ENCODE measurements around the gene FNBP1L. TPM values are rescaled to one million over a fixed set of nuclear protein-coding genes. Genes with fewer than 3 reads are reported as not detected.

Gene FNBP1L
- polyA plus RNA-seq, 3 donors = 101 to 122 (median 118) TPM

DNA sequence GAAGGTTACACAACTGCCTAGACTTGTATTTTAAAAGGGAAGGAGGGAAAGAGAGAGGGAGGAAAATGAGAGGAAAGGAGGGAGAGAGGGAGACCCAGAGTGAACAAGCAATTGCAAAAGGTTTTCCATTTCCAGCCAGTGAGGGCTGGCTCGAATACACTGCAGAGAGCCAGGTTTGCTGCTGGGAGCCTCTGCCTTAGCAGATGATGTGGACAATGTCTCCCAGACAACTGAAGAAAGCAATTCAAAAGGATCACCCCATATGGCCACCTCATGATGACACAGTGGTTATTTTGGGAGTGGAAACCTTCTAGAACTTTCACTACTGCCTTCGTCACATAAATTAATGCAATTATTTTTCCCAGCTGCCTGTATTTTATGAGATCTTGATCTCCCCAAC lies 147.3 kb downstream of the FNBP1L start:
- no peak for DNase-seq (ENCODE audit: extremely low read depth in 1 of 11, low read depth in 9 of 11, low spot score in 4 of 11)

- no peak for DNase-seq (ENCODE audit: extremely low read depth in 1 of 11, low read depth in 9 of 11, low spot score in 4 of 11)
These were observed 147.8 kb downstream of the FNBP1L start for GRCh38 chr1:93595743-93596142.

DNA sequence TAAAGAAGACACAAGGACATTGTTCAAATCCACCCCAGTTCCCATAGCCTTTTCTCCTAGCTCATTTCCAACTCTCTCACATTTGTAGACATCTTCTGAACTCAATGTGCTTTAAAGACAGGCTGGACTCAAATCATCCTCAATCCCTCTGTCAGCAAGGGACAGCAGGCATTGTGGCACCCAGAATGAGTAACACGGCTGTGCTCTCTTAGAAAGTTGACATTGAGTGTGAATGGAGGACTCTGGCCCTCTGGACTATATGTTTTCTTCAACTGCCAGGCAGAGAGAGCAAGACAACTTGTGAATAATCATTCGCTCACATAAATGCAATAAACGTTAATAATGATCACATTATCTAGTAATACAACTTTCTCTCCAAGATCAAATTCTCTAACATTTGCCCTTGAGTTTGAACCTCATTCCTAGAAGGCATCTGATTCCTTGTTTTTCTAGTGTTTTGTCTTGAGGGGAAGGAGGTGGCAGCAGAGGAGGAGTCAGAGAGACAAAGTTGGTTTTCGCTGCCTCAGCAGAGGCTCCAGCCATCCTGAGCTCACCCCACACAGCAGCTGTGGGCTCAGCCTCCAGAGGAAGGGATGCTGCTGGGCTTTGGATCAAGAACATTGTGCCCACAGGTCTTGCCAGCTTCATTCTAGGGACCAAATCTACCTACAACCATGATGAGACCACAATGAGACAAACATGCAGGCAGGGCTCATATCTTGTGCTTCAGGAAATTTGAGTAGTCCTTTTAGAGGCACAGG lies 148.6 kb downstream of the FNBP1L start:
- no peak for DNase-seq (ENCODE audit: extremely low read depth in 1 of 11, low read depth in 9 of 11, low spot score in 4 of 11)

DNA sequence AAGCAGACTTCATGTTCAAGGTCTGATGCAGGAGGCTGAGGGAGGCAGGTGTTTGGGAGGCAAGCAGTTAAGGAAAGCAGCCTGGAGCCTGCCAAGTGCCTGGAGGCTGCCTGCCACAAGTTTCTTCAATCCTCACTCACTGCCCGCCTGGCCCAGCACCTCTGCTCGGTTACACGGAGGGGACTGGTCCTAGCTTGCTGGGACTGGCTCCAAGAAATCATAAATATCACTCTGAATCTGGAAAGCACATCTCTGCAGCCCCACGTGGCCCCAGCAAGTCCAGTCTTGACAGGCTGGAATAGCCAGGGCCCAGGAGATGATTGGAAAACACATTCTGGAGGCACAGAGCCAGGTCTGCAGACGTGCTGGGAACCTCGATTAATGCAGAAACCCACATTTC lies 149.8 kb downstream of the FNBP1L start:
- DNase-seq (ENCODE audit: extremely low read depth in 1 of 11, low read depth in 9 of 11, low spot score in 4 of 11) = peak in 1 of 11 donors; percentile 47

- DNase-seq (ENCODE audit: extremely low read depth in 1 of 11, low read depth in 9 of 11, low spot score in 4 of 11) = no peak
These were observed 150.5 kb downstream of the FNBP1L start for GRCh38 chr1:93598396-93598795.

GRCh38 chr1:93598861-93599439 lies 151.0 kb downstream of the FNBP1L start:
- DNase-seq (ENCODE audit: extremely low read depth in 1 of 11, low read depth in 9 of 11, low spot score in 4 of 11) = no peak

- DNase-seq (ENCODE audit: extremely low read depth in 1 of 11, low read depth in 9 of 11, low spot score in 4 of 11) = no peak
These were observed 151.6 kb downstream of the FNBP1L start for GRCh38 chr1:93599479-93599878.

GRCh38 chr1:93600663-93601062 lies 152.7 kb downstream of the FNBP1L start:
- no peak for DNase-seq (ENCODE audit: extremely low read depth in 1 of 11, low read depth in 9 of 11, low spot score in 4 of 11)

DNA sequence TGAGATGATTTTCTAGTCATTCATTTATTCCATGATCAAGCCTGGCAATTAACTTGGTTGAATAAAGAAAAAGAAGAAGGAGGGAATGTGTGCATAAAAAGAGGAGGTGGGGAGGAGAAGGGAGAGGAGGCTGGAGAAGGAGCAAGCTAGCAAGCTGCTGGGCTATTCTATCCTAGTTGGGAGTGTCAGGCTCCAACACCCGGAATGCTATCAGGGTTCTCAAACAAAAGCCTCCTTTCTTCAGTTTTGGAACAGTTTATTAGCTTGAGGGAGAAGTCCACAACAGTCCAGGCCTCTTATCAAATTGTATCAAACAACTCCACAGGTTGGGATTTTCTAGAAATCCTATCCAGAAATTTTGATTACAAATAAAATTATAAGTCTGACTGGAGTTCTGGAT lies 153.8 kb downstream of the FNBP1L start:
- no peak for DNase-seq (ENCODE audit: extremely low read depth in 1 of 11, low read depth in 9 of 11, low spot score in 4 of 11)

DNA sequence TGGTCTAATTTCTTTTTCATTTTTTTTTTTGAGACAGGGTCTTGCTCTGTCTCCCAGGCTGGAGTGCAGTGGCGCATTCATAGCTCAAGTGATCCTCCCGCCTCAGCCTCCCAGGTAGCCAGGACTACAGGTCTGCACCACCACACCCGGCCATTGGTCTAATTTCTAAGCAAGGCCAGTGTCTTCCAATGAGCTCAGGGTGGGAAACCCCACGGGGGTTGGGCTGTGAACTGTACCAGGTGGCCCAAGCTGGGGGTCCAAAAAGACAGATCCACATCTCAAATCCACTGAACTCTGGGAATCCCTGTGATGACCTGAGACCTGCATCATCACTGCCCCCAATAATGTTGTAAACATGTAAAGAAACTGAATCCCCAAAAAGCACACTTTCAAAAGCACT lies 154.2 kb downstream of the FNBP1L start:
- DNase-seq (ENCODE audit: extremely low read depth in 1 of 11, low read depth in 9 of 11, low spot score in 4 of 11) = no peak

DNA sequence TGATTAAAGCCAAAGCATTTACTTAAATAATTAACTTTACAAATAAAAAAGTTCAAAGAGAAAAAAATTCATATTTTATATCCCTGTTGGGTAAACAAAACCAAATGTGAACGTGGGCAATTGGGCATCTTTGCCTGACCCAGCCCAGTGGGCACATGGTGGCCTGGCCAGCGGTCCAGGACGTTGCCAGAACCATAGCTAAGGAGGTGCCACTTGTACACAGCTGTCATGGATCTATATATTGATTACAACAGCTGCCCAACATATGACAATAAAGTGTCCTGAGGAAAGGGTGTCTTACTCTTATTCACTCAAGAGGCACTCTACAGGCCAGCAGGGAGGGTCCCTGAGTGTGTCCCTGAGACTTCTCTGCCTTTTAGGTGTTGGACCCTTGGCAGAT lies 155.2 kb downstream of the FNBP1L start:
- DNase-seq (ENCODE audit: extremely low read depth in 1 of 11, low read depth in 9 of 11, low spot score in 4 of 11) = no peak

- DNase-seq (ENCODE audit: extremely low read depth in 1 of 11, low read depth in 9 of 11, low spot score in 4 of 11) = no peak
These were observed 155.7 kb downstream of the FNBP1L start for GRCh38 chr1:93603601-93604000.

Other genes with a start within 250 kb of the FNBP1L start
- 10 to 100 TPM; 59.0 to 62.4 (median 59.3) TPM for gene DR1, start 102.2 kb upstream of the FNBP1L start, polyA plus RNA-seq (ENCODE audit: insufficient read length in 3 of 3)
- 10 to 100 TPM; 22.4 to 24.5 (median 23.1) TPM for gene BCAR3, start 233.7 kb downstream of the FNBP1L start, polyA plus RNA-seq (ENCODE audit: insufficient read length in 3 of 3)